Cardiac ventricle fibroblast (primary cell): ENCODE data around the gene BAHD1. TPM values are rescaled to one million over a fixed set of nuclear protein-coding genes. Genes with fewer than 3 reads are reported as not detected.

Experiments
- total RNA-seq: library from RNA; depleted of rRNA; stranded (reverse); fragments of >200 nt; gene quantifications from 2 replicates; pipeline ENCODE4 v1.2.3, GENCODE V29; 2015

Gene BAHD1
- total RNA-seq, result 10.0 and 11.9 TPM in 2 replicates

DNA sequence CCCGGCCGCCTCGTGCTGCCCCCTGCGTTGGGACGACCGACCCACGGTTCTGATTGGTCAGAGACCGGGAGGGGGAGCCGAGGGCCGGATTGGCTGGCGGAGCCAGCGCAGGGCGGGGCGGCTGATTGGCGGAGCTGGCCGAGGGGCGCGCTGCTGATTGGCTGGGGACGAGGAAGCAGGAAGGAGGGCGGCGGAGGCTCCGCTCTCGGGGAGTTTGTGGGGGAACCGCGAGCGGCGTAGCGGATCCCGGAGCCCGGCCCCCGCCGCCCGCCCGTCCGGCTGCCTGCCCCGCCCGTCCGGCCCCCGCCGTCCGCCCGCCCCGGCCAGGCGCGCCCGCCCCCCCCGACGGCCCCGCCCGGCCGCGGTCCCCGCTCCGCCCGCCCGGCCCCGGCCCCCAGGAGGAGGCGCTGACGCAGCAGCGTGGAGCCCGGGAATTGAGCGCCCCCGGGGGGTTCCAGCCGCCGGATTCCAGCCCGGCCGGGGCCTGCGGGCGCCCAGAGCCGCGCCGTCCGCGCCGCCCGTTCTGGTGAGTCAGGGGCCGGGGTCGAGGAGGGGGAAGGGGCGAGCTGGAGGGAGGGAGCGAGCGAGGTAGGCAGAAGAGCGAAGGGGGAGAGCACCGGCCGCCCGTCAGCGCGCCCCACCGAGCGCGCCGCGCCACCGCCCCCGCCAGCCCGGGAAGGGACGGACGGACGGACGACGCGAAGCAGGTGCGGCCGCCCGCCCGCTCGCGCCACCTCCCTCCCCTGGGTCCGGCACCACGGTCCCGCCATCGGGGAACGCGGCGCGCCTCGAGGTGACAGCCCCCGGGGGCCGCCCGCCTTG, at the start of gene BAHD1:
TSS of gene BAHD1 (plus strand) at position 211 of the 822 bp plus-strand sequence. CDS start 17,512 bp downstream, outside the sequence.

DNA sequence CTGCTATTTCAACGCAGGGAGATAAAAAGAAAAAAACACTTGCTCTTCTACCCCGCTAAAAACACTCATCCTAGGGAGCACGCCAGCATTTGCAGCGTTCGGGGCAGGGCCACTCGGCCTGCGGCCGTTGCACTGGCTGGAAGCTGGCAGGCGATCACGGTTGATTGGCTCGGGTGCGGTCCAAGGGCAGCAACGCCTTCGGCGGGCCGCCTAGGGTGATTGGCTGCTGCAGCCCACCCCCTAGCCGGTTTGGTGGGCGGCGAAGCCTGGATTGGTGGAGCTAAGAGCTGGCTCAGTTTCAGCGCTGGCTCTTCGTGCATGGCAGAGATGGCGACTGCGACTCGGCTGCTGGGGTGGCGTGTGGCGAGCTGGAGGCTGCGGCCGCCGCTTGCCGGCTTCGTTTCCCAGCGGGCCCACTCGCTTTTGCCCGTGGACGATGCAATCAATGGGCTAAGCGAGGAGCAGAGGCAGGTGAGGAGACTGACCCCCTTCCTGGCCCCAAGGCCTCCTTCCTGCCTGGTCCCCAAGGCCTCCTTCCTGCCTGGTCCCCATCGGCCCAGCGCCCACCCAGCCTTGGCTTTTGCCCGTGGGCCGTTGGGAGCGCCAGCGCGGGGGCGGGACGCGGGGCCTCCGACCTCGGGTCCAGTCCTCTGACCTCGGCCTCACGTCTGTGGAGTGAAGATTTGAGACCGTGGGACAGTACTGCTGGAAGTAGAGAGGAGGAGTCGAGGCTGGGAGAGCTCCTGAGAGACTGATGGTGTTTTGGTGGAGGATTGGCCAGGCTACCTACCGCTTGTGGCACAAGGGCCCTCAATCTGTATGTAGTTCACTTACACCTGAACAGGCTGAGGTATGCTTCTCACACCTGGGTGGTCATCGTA, 35.0 kb upstream of the BAHD1 start, which contains the start of gene IVD:
TSS of gene IVD (plus strand) at position 295 of the 881 bp plus-strand sequence. CDS start at position 328, 33 bp downstream.

DNA sequence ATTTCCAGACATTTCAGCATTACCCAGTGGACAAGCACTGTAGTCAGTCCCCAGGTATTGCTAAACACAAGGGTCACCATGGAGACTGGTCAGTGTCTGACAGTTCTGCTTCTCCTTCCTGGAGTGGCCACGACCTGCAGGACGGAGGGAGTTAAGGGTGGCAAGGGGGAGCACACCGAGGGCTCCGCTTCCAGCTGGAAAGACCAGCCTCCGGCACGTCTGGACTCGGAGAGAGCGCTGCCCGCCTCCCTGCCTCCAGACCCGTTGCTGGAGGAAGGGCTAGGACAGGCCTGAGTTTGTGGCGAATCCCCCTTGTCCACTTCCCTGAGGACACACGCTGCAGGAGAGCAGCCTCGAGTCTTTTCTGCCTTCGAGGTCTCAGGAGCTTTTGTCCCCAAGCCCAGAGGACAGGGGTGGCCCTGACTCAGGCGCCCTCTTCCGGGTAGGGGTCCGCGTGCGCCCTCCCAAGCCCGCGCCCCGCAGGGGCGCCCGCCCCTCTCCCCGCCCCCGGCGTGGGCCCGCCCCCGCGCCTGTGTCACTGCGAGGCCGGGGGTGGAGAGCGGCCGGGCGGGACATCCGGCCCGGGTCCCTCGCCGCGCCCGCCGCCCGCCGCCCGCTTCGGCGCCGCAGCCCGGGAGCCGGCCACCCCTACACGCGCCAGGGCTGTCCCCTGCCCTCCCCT, 29.8 kb downstream of the BAHD1 start, which contains the start of gene CHST14:
TSS of gene CHST14 (plus strand) at position 562 of the 682 bp plus-strand sequence. CDS start 230 bp downstream, outside the sequence.

Other genes starting within 250 kb of the BAHD1 start
- not detected in 2 replicates for gene PAK6, start 201.9 kb upstream of the BAHD1 start, total RNA-seq
- not detected in 2 replicates for gene ANKRD63, start 157.9 kb upstream of the BAHD1 start, total RNA-seq
- gene PLCB2, start 133.0 kb upstream of the BAHD1 start, total RNA-seq, result 0.10 and 0.25 TPM in 2 replicates
- 11.4 and 12.9 TPM in 2 replicates for gene INAFM2, start 117.3 kb upstream of the BAHD1 start, total RNA-seq
- gene CCDC9B, start 100.0 kb upstream of the BAHD1 start, total RNA-seq, result 0.44 and 1.3 TPM in 2 replicates
- not detected in 2 replicates for gene PHGR1, start 89.9 kb upstream of the BAHD1 start, total RNA-seq
- 0.10 and 0.19 TPM in 2 replicates for gene DISP2, start 82.7 kb upstream of the BAHD1 start, total RNA-seq
- gene KNSTRN, start 58.2 kb upstream of the BAHD1 start, total RNA-seq, result 6.9 and 9.6 TPM in 2 replicates
- 39.0 and 41.2 TPM in 2 replicates for gene IVD, start 35.2 kb upstream of the BAHD1 start, total RNA-seq
- gene CHST14, start 30.0 kb downstream of the BAHD1 start, total RNA-seq, result 23.4 and 23.8 TPM in 2 replicates
- 17.5 and 17.6 TPM in 2 replicates for gene CCDC32, start 124.1 kb downstream of the BAHD1 start, total RNA-seq
- gene RPUSD2, start 128.3 kb downstream of the BAHD1 start, total RNA-seq, result 6.0 and 7.8 TPM in 2 replicates
- gene KNL1, start 153.3 kb downstream of the BAHD1 start, total RNA-seq, result 1.1 and 1.2 TPM in 2 replicates